ENCODE results near the gene JMJD8.
A peak's percentile ranks its signal among the peaks of the same experiment; 100 is the strongest.
"Not testable (repeated sequence)": the region's sequence is repeated elsewhere in the genome, so short reads cannot be mapped to it uniquely, and the experiment has no call there.

Gene JMJD8

DNA sequence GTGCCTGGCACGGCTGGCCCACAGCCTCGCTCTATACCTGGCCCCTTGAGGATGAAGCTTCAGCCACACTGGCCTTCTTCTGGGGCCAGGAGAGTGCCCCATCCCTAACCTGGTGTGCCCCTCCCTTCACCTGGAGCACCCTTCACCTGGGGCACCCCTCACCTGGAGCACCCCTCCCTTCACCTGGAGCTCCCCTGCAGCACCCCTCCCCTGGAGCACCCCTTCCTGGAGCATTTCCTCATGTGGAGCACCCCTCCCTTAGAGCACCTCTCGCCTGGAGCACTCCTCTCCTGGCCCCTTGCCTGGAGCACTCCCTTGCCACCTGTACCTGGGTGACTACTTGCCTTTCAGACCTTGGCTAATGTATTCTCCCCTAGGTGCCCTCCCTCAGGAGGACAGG, 23.9 kb upstream of the JMJD8 start:
- no peak for DNase-seq

DNA sequence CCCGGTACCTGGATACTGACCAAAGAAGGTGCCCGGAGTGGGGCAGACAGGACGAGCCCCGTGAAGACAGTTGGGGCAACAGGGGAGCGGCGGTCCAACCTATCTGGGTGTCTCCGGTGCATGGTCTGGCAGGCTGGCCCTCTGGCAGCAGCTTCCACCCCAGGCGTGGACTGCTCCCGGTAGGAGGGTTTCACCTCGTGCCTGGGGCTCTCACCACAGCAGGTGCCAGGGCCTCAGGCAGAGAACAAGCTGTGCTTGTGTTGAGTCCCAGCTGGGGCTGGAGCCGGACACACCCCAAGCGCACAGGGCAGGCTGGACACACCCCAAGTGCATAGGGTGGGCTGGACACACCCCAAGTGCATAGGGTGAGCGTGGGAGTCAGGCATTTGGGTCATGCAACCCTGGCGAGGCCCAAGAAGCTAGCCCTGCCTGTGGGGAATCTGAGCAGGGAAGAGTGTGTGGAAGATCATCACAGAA, 23.0 kb upstream of the JMJD8 start:
- DNase-seq, result no peak

DNA sequence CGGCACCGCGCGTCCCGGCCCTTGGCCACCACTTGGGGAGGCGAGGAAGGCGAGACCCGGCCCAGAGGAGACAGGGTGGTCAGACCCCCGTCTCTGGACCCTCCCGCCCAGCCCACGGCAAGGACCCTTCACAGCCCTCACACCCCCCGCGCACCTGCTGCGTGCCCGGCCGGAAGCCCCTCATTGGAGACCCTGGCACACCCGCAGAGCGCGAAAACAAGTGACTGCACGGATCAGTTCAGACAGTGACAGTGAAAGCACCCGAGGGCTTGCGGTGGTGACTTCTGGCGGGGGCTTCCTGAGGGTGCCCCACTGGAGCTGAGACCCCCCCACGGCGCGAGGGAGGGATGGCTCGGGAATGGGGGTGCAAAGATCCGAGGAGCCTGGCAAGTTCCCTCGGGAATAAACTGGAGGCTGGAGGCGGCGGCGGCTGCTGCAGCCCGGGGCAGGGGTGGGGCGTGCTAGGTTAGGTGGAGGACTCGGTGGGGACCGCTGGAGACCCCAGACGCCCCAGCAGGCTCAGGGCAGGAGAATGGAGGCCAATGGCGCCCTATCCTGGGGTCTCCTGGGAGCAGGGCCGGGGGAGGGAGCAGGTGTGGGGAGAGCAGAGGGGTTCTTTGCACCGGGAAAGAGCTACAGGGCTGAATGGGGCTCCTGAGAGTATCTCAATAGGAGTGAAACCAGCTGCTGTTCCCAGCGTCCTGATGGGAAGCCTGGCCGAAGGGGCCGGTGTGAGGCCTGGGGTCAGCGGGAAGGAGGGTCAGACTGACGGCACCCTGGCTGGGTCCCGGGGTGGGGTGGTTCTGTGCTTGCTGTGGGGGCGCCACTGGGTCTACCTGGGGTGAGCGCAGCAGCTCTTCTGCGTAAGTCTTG, 22.3 kb upstream of the JMJD8 start:
- DNase-seq, result no peak

DNA sequence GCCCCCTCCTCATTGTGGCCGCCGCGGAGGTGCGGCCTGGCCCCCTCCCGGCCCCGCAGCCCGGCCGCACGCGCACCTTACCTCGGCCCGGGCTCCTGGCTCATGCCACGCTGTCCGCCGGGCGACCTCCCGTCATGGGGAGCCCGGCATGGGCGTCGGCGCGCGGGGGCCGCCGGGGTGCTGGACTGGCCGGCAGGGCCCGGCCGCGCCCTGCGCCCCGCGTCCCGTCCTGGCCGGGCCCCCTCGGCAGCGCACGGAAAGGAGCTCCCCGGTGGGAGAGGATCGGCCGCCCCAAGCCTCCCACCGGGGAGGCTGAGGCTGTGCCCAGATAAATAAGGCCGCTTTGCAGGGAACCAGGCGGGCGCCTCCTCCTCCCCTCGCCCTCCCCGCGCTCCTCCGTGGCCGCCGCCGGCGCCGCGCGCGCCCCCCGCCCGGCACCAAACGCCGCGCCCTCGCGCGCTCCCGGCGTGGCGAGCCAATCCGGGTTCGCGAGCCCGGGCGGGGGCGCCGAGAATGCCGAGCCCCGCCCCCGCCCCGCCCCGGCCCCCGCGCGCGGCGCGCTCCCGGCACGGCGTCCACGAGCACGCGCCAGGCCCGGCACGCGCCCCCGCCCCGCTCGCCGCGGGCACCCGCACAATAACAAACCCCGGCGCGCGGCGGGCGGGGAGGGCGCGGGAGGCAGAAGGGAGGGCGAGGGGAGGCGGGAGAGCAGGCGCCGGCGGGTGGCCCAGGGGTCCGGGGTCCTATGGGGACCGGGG, 21.5 kb upstream of the JMJD8 start, which contains the start of gene FBXL16:
Gene FBXL16, minus strand, starts transcription at position 371 of the 758 bp plus-strand sequence. CDS start 8,396 bp downstream, outside the sequence.
- DNase-seq, result no peak

DNA sequence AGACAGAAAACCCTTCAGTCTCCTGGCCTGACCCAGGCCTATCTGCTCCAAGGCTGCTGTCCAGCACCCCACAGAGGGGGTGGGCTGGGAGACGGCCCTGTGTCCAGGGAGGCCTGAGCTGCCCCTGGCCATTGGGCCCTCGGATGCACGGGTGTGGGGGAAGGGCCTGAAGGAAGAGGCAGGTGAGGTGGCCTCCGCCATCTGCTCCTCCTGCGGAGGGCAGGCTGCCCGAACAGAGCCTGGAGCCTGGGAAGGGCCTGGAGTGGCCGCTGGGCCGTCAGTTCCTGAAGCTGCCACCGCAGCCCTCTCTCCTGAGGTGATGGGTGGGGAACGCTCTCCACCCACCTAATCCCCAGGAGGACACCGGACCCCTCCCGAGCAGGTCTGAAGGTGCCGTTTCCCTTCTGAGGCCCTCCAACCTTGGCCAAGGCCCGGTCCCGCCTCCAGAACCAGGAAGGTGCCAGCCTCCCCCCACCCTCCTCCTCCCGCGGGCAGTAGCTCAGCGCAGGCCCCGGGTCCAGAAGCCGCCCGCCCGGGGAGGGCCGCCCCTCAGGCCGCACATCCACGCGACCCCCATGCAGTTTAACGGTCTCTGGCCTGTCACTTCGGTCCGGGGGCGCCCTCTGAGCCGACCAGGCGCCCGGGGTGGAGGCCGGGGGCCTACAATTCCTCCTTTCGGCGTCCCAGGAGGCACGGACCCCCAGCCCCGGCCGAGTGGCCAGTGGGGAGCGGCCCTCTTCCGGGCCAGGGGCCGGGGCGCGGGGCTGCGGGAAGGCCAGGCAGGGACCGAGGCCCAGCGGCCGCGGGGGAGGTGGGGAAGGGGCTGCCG, 20.6 kb upstream of the JMJD8 start:
- no peak for DNase-seq

DNA sequence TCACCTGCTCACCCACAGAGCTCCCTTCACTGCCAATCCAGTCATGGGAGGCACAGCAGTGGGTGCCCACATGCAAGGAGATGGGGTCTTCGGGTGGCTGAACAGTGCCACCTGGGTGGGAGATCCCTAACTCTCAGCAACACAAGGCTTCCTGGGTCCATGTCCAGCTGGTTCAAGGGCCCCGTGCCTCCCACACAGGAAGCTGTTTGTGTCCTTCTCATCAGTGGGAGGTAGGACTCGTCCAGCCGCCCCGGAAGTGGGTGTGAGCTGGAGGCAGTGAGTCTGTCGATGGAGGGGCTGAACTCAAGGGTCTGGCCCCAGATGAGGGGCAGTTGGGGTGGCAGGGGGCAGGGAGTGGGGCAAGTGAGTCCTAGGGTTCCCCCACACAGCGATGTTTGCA, 19.9 kb upstream of the JMJD8 start:
- DNase-seq, result no peak

DNA sequence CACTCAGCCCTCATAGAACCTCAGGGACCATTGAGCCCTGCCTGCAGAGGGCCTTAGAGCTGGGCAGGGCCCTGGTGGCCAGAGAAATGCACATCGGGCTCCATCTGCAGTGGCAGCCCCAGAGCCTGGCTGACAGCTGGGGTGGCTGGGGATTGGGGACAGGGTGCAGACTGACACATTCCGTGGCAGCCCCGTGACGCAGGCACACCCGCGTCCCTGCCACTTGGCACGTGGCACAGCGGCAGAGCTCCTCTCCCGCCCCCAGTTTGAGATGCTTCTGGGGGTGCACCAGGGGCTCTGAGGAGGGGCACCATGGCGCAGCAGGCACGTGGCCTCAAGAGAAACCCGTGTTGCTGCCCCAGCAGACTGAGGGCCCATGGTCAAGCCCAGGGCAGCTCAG, 19.3 kb upstream of the JMJD8 start:
- no peak for DNase-seq

DNA sequence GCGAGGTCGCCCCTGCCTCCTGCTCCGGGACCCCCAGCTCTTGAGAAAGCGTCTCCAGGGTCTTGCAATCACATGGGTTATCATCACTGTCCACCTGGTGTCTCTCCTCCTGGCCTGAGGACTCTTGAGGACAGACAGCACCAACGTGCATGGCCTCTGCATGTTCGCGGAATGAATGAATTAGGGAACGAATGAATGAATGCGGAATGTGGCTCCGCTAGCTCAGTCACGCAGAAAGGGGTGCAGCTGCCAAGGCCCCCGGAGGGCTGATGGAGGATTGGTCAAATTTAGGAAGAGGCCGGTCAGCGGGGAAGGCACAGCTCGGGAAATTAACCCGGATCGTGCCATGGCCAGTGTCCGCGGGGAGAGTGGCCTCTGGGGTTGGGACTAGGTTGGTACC, 18.2 kb upstream of the JMJD8 start:
- DNase-seq, result no peak

DNA sequence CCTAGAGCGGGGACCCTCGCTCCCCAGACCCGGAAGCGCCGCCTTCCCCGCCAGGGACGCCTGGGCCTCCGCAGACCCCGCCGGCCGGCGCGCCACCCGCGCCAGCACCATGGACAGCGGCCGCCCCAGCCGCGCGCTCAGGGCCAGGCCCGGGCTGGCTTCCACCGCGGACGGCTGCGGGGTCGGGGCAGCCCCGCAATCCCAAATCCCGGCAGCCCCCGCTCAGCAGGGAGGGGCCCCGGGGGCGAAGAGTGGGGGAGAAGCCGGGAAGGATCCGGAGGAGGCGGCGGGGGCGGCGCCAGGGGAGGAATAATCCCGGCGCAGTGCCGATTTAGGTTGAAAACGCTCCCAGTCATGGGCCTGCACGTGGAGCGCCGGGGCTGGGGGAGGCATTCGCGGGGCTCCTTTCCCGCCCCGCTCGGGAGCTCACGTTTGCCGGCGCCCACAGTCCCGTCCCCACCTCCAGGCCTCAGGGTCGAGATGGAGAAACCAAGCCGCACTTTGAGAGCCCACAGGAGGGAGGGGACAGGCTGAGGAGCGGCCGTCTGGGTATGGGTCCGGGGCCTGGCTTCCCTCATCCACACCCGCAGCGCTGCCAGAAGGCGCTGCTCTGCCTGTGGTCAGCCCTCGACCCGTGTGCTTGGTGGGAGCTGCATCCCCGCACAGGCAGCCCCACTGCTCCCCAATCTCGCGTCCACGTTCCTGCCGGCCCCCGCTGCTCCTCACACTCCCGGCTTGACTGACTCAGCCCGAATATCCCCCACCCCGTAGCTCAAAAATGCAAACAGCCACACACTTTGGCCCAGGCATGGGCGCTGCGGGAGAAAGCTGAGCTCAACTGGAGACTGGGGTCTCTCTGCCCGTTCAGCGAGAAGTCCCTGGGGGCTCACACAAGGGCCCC, 16.8 kb upstream of the JMJD8 start:
- DNase-seq, result no peak

DNA sequence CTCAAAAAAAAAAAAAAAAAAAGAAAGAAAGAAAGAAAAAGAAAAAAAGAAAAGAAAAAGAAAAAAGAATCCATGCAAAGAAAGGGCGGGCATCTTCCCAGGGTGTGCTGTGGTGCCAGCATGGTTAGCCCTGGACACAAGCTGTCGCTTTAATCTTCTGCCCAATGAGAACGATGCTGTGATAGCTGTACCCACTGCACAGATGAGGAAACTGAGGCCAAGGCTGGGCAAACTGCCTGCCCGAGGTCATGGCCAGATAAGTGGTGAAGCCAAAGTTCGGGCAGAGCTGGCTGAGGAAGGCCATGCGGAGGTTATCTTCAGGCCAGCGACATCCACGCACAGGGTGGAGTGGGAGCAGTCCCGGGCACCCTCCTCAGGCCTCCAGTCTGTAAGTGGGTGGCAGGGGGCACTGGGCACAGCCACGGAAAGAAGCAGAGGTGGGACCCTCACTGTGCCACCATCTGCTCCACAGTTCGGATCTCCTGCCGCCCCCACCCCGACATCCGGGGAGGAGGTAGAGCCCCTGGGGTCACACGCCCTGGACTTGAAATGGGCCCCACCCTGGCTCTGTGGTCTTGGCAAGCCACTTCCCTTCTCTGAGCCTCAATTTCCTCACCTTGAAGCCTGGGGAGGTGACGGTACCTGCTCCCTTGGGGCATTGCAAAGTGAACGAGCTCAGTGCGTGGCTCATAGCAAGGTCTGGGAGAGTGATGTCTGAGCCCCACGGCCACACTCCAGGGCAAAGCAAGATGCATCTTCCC, 15.0 kb upstream of the JMJD8 start:
- no peak for DNase-seq

DNA sequence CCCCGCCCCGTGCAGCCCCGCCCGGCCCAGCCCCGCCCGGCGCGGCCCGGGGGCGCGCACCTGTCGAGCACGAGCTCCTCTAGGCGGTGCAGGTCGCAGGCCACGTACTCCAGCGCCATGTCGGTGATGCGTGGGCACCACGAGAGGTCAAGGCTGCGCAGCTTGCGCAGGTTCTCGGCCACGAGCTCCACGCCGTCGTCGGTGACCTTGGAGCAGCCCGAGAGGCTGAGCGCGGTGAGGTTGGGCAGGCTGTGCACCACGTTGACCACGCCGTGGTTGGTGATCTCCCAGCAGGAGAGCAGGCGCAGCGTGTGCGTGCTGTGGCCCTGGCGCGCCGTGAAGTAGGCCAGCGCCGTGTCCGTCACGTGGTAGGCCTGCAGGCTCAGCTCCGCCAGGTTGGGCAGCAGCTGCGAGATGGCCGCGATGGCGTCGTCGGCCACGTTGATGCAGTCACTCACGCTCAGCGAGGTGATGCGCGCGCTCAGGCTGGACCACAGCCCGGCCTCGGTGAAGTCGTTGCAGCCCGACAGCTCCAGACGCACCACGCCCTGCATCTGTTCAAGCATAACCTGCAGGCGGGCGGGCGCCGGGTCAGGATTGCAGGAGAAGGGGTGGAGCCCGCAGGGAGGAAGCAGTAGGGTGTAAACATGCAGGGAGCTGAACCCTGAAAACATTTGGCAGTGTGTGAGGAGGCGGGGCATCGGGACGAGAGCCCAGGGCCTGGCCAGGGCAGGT, 11.4 kb upstream of the JMJD8 start:
- peak; percentile 83 for DNase-seq

DNA sequence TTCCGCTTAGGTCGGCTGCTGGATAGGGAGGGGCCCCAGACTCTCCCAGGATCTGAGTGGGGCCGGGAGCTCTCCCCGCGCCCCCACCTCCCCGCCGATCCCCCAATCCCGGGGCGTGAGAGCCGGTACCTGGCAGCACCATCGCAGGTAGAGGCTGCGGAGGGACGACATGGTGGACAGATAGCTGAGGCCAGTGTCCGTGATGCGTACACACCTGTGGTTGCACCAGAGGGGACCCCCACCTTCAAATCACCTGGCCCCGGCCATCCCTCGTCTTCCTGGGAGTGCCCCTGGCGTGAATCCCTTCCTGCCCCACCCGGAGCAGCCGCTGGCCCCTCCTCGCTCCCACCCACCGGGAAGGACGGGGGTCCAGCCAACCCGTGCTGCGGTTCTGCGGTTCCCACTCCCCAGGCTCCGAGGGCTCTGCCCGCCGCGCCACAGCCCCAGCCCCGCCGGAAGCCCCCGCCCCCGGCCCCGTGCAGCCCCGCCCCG, 10.8 kb upstream of the JMJD8 start:
- no peak for DNase-seq

DNA sequence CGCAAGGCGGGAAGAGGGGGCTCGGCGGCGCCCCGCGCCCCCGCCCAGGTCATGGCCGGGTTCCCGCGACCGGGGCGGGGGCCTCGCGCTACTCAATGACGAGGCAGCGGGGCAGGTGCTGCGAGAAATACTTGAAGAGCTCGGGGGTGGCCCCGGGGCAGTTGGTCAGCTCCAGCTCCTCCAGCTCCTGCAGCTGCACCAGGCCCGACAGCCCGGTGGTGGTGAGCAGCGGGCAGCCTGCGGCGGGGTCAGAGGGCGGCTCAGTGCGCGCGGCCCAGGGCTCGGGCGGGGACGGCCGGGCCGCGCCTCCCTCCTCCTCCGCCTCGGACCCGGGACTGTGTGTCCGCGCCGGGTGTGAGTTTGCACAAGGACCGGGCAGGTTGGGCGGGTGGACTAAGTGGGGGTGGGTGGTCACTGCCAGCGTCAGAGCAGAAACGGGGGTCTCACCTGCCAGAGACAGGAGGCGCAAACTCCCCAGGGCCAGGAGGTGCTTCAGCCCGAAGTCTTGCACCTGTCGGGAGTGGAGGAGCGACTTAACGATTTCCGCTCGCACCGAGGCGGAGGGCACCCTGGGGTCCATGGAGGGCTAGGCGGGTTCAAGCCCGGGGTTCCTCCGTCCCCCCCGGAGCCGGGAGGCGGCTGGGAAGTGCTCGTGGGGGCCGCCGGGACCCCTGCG, 10.2 kb upstream of the JMJD8 start:
- DNase-seq, result no peak

DNA sequence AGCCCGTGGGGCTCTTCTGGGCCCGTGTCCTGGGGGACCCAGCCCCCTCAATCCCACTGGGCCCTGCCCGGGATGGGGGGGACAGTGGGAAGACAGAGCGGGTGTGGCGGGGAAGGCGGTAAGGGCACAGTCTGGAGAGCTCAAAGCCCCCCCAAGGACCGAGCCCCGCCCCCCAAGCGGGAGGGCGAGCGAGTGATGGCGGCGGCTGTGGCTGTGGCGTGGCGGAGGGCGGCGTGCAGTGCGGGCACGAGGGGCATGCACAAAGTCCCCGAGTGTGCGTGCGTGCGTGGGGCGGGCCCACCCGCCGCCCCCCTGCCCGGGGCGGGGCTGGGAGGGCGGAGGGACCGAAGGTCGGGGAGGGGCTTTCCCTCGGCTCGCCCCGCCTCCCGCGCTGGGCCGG, 9.6 kb upstream of the JMJD8 start:
- no peak for DNase-seq

DNA sequence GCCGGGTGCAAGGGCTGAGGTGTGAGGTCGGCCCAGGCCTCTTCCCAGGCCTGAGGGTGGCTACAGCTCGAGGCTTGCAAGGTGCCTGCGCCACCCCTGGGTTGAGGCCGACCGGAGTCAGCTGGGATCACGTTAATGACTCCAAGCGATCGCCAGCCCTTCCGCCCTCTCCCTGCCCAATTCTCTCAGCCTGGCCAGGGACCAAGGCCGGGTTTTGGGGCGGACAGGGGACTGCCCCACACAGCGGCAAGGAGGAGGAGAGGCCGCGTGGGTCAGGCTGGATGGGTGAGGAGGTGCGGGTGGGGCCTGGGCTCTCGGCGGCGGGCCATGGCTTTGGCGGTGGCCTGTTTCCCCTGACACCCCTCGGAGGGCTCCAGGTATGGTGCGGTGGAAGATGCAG, 9.2 kb upstream of the JMJD8 start:
- no peak for DNase-seq

DNA sequence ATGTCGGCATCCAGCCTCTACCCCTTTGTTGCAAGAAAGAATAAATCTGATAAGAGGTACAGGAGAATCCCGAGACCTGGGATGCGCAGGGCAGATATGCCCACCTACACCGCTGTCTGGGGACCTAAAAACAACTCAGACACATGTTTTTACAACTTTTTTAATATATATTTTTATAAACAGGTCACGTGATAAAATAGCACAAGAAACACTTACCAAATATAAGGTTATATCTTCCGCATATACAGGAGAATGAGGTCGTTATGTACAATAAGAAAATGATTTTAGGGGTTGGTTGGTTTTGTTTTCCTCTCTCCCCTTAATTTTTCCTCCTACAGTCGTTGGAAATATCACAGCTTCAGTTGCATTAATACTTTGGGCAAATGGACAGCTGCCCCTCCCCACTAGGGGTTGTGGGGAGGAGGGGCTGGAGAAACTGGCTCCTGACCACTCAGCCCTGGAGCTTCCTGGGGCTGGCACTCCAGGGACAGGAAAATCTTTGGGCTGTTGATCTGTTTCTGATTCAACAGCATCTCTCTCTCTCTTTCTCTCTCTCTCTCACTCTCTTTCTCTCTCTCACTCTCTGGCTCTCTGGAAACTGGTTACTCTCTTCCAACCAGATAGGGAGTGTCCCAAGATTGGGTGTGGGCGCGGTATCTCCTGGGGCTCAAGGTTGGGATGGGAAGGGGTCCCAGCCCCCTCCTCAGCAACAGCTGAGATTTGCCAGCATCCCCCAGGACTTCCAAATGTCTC, 8.4 kb upstream of the JMJD8 start:
- DNase-seq, result no peak

DNA sequence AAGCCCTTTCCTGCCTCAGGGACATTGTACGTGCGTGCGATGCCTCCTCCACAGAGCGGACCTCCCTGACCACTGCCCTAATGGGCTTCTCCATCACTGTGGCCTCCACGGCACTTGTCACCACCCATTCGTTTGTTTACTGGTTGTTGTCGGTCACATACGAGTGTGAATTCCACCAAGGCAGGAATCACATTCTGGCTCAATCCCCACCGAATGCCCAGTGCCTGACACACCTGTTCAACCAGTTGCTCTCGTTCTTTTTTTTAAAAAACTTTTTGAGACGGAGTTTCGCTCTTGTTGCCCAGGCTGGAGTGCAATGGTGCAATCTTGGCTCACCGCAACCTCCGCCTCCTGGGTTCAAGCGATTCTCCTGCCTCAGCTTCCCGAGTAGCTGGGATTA, 7.1 kb upstream of the JMJD8 start:
- not testable (repeated sequence) for DNase-seq

DNA sequence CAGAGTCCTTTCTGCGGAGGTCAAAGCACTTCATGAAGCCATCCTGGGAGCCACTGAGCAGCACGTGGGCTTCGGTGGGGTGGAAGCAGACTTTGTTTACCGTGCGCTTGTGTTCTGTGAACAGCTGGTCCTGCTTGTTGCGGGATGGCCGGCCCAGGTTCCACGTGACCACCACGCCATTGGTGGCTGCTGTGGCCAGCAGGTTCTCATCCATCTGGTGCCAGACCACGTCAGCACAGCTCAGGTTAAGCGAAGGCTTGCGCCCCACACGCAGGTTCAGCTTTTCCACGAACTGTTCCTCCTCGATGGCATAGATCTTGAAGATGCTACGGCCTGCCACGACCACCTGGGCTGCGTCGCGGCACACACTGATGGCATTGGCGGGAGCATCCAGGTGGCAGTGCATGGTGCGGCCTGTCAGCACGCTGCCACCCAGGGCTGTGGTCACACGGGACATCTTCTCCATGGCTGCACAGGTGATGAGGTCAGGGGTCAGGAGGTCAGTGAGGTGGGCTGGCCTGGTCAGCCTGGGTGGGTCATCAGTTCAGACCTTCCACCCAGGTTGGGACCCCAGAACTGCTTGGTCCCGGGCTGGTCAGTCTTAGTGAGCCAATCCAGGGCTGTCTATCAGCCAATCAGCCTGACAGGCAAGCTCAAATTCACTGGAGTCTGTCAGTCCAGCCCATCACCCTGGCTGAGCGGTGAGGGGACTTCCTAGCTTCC, 5.2 kb upstream of the JMJD8 start:
- no peak for DNase-seq
